ENCODE results near the gene BHMT2.

The BHMT2 gene

GRCh38 chr5:79069488-79070349 lies at the start of gene BHMT2, which contains the start of gene DMGDH:
TSS of gene BHMT2 (plus strand) at chr5:79069767. CDS start at chr5:79069783, 16 bp downstream.
TSS of gene DMGDH (minus strand) at chr5:79069674. CDS start at chr5:79069620, 54 bp downstream.
- peak in 1 of 2 donors; percentile 3 for DNase-seq

GRCh38 chr5:79020861-79021561 lies 48.6 kb upstream of the BHMT2 start:
- peak; percentile 45 to 53 for DNase-seq

GRCh38 chr5:79021753-79022152 lies 47.8 kb upstream of the BHMT2 start:
- DNase-seq: no peak

DNA sequence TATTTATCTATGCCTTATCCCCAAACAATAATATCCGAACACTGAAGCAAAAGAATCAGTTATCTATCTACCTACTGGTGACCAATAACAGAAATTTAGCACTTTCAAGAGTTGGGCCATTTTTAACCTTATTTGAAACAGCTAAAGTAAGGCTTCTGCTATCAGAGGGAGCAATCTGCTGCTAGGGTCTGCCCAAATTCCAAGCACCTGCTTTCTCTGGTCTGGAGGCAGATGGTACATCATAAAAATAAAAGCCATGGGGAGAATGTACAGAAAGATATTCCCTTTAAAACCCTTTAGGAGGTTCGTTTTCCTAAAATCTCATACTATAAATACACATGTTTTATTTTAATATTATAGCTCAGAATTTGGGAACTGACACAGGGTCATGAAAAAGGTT lies 46.8 kb upstream of the BHMT2 start:
- DNase-seq: no peak

DNA sequence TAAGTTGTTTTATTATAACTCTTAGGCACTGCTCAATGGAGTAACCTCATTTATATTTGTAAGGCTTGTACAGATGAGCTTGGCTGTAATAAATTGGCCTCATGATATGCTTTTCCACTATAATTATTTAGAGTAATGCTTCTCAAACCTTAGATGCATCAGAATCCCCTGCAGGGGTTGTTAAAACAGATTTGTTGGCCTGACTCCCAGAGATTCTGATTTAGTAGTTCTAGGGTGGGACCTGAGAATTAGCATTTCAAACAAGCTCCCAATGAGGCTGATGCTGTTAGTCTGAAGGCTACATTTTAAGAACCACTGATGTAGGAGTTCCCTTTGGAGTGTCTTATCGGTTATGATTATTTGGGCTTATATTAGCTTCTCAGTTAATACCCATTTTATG lies 46.2 kb upstream of the BHMT2 start:
- DNase-seq: no peak

DNA sequence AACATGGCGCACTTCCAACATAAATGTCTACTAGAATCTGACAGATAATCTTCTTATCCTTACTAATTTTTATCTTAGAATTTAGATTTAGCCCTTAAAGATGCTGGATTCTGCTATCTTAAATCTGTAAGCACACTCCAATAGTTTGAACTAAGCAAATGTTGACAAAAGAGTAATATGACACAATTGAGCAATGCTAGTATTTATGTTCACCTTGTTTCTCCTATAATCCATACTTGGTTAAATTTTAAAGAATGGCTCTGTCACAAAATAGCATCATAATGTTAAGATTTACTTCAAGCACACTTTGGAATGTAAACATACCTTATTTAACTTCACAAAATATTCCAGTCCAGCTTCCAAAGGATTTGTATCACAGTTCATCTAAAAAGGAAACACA lies 45.6 kb upstream of the BHMT2 start:
- no peak for DNase-seq

DNA sequence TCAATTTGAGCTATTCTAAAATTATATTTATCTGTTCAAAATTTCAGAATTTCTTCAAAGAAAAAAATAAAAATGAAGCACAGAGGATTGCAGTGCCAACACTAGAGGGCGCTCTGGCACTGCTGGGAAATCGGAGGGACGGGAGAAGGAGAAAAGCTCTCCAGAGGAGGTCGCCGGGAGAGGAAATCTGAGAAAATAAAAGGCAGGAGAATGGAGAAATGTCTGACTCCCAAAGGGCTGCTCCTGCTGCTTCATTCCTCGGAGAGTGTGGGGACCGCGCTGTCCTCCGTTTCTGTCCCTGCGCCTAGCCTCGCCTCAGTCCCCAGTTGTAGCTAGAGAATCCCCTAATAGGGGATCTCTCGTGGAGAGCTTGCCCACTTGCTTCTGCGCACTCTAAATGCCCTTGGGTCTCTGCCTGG lies 44.5 kb upstream of the BHMT2 start:
- peak; percentile 65 to 71 for DNase-seq

- no peak for DNase-seq
Observed at GRCh38 chr5:79030663-79031484, 38.7 kb upstream of the BHMT2 start.

GRCh38 chr5:79031485-79031867 lies 38.1 kb upstream of the BHMT2 start:
- DNase-seq: no peak

DNA sequence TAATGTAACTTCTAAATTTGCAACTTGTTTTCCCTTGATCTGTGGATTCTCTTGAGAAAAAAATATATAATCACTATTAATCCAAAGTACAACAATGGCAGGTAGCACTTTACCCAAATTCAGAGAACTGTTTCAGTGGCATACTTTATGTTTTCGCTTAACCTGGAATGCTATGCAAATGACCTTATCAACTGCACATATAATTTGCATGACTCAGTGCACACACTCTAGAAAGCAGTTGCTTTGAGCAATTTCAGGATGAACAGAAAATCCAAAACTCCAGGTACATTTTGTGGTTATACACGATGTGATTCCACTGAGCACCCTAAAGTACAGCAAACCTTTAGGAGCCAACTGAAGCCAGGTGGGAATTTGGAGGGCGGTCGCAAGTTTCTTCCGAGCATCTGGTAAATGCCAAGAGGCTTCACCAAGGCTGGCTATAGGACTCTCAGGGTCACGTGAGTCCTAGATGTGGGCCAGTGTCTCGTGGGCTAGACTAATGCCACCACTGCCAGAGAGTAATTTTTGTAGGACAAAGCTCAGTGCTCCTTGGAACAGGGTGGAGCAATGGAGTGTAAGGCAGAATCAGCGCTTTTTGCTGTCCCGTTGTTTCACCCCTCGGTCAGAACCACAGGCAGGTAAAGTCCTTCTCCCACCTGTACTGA lies 37.4 kb upstream of the BHMT2 start:
- DNase-seq: no peak

GRCh38 chr5:79032782-79033181 lies 36.8 kb upstream of the BHMT2 start:
- no peak for DNase-seq

- DNase-seq: no peak
Observed at GRCh38 chr5:79035237-79035636, 34.3 kb upstream of the BHMT2 start.

DNA sequence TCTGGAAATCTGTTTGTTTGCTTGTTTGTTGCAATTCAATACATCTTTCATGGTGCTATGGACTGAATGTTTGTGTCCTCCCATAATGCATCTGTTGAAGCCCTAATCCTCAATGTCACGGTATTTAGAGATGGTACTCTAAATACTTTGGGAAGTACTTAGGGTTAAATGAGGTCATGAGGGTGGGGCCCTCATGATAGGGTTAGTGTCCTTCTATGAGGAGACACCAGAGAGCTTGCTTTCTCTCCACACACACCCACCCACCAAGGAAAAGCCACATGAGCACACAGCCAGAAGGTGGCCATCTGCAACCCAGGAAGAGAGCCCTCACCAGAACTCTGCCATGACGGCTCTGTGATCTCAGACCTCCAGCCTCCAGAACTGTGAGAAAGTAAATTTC lies 32.8 kb upstream of the BHMT2 start:
- DNase-seq: no peak

DNA sequence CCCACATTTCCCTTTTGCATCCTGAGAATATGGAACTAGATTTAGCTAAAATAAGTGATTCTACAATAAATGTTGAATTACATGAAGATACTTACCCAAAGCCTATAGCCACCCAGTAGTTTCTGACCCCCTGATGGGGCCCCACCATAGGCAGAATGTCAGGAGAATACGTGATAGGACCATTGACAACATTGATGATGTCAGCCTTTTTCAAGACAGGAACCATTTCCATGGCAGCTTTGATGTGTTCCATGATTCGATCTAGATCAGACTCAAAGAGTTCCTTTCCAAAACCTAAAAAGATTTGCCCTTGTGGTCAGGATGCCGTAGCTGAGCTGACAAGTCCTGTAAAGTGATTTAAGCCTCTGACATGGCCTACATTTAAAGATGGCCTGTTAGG lies 27.4 kb upstream of the BHMT2 start:
- DNase-seq: no peak

DNA sequence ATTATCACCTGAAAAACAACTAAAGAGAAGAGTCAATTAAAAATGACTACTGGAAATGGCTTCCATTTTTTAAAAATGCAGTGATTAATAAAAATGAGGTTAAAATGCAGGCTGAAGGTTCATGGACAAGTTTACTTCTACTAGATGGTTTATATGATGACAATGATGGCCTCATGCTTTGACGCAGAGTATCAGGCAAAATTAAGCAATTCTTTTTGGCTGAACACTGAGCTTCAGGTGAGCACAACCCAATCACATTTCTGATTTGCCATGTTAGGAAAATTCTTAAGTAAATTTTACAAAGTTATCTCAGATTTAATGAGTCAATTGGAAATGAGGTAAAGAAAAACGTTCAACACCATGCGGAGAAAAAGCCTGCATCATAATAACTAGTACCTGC lies 22.4 kb upstream of the BHMT2 start:
- DNase-seq: no peak

DNA sequence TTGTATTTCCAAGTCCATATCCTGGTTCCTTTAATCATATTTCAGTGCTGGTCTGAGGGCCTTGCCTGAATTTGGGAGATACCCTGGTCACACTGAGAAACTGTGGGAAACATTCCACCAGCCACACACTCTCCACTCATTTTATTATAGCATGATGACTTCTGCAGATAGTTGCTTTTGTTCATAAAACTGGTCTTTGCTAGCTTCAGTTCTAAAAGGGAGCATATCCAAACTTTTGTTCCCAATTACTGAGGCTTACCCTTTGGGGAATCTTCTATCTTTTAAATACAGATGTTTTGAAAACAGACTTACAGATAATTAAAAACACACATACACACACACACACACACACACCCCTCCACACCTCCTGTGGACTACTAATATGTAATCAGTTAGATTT lies 21.1 kb upstream of the BHMT2 start:
- DNase-seq: no peak

DNA sequence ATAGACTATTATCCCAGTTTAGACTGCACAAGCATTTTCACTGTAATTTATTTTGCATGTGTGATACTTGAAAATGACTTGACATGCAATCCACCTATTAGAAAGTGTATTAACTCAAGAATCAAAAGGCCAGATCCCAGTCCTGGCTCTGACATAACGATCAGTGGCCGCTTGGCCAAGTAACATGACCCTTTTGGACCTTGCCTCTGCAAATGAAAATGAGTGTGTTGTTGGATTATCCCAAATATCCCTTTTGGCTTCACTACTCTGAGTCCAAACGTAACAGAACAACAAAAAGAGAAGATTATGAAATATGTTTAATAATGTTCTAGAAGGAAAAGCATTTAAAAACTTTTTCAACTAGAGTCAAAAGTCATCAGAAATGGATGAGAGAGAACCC lies 19.1 kb upstream of the BHMT2 start:
- no peak for DNase-seq

- no peak for DNase-seq
Observed at GRCh38 chr5:79053321-79053720, 16.2 kb upstream of the BHMT2 start.

- DNase-seq: no peak
Observed at GRCh38 chr5:79055017-79055416, 14.6 kb upstream of the BHMT2 start.

- no peak for DNase-seq
Observed at GRCh38 chr5:79056847-79057246, 12.7 kb upstream of the BHMT2 start.

DNA sequence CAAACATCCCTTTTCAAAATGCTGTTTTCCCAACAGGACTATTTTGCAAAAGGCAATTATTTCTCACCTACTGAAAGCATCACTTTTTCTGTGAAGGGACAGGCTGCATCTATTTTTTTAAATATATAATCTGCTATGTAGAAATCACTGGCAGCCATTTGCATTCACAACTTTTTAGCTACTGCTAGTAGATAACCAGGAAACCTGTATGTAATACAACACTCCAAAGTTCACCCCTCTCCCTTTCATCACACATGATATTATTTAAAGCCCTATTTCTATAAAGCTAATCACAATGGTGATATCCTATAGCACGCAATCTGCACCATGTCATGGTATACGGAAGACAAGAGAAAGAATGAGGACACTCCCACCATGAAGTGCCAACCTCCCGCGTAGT lies 9.9 kb upstream of the BHMT2 start:
- DNase-seq: no peak

GRCh38 chr5:79062436-79062835 lies 7.1 kb upstream of the BHMT2 start:
- DNase-seq: no peak

- DNase-seq: no peak
Observed at GRCh38 chr5:79070350-79070667, 742 bp downstream of the BHMT2 start.

Measured in stimulated activated CD4-positive, alpha-beta T cell treated with anti-CD3 and anti-CD28 coated beads, Interleukin-2, amount 100 ng/mL, for 24 hours (primary cell).